ENCODE measurements around the gene SMARCAL1. TPM values are rescaled to one million over a fixed set of nuclear protein-coding genes. Genes with fewer than 3 reads are reported as not detected.

Gene SMARCAL1
- polyA plus RNA-seq, 1 donor from 2014 or later = 7.5 TPM

DNA sequence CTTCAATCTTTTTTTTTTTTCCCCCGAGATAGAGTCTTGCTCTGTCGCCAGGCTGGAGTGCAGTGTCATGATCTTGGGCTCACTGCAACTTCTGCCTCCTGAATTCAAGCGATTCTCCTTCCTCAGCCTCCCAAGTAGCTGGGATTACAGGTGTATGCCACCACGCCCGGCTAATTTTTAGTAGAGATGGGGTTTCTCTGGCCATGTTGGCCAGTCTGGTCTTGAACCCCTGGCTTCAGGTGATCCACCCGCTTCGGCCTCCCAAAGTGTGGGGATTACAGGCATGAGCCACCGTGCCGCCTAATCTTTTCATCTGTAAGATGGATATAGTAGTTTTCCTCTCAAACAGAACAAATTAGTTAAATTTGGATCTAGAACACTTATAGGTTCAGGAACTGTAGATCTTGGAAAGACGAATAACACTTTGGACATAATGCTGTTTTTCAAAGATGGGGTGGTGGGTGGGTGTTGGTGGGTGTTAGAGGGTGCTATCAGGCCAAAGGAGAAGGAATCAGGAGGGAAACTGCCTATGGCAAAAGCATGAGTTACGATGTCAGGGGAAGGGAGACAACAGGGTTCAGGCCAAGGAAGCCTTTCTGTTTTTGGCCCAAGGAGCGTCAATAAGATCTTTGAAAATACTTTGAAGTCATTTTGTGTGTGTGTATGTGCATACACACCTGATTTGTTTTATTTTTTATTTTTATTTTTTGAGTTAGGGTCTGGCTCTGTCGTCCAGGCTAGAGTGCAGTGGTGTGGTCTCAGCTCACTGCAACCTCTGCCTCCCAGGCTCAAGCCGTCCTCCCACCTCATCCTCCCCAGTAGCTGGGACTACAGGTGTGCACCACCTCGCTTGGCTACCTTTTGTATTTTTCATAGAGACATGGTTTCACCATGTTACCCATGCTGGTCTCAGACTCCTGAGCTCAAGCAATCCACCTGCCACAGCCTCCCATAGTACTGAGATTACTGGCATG, 93.1 kb downstream of the SMARCAL1 start:
- no peak overlapping the region for H3K9ac ChIP-seq (ENCODE audit: low read length)
- no peaks in the 10 kb centered on the region for H3F3A ChIP-seq (ENCODE audit: insufficient read depth, low read length, poor library complexity, severe bottlenecking)
- H3K27me3 ChIP-seq (ENCODE audit: insufficient read depth, low read depth, low read length) = no peaks in the 10 kb centered on the region
- no peak overlapping the region for H2AFZ ChIP-seq (ENCODE audit: low read depth, low read length)
- H3K9me2 ChIP-seq (ENCODE audit: insufficient read depth, low read length) = no peaks in the 10 kb centered on the region
- H3K4me2 ChIP-seq (ENCODE audit: low read length) = no peak overlapping the region
- H3K9me3 ChIP-seq (ENCODE audit: low read length) = no peaks in the 10 kb centered on the region
- H3K4me3 ChIP-seq (ENCODE audit: low read length) = no peak overlapping the region
- H4K20me1 ChIP-seq (ENCODE audit: insufficient read depth) = no peaks in the 10 kb centered on the region
- TF ChIP-seq RAD21 (conservative IDR thresholded peaks at IDR 0.05) = no peak
- TF ChIP-seq, protein P1, sequence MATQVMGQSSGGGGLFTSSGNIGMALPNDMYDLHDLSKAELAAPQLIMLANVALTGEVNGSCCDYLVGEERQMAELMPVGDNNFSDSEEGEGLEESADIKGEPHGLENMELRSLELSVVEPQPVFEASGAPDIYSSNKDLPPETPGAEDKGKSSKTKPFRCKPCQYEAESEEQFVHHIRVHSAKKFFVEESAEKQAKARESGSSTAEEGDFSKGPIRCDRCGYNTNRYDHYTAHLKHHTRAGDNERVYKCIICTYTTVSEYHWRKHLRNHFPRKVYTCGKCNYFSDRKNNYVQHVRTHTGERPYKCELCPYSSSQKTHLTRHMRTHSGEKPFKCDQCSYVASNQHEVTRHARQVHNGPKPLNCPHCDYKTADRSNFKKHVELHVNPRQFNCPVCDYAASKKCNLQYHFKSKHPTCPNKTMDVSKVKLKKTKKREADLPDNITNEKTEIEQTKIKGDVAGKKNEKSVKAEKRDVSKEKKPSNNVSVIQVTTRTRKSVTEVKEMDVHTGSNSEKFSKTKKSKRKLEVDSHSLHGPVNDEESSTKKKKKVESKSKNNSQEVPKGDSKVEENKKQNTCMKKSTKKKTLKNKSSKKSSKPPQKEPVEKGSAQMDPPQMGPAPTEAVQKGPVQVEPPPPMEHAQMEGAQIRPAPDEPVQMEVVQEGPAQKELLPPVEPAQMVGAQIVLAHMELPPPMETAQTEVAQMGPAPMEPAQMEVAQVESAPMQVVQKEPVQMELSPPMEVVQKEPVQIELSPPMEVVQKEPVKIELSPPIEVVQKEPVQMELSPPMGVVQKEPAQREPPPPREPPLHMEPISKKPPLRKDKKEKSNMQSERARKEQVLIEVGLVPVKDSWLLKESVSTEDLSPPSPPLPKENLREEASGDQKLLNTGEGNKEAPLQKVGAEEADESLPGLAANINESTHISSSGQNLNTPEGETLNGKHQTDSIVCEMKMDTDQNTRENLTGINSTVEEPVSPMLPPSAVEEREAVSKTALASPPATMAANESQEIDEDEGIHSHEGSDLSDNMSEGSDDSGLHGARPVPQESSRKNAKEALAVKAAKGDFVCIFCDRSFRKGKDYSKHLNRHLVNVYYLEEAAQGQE (IDR thresholded peaks at IDR 0.05; ENCODE audit: borderline replicate concordance) = no peak
- no peak for TF ChIP-seq EP300 (conservative IDR thresholded peaks at IDR 0.05; ENCODE audit: poor library complexity, severe bottlenecking)
- TF ChIP-seq TAF1 (IDR thresholded peaks at IDR 0.05; ENCODE audit: low read depth) = no peak
- TF ChIP-seq, protein P2, sequence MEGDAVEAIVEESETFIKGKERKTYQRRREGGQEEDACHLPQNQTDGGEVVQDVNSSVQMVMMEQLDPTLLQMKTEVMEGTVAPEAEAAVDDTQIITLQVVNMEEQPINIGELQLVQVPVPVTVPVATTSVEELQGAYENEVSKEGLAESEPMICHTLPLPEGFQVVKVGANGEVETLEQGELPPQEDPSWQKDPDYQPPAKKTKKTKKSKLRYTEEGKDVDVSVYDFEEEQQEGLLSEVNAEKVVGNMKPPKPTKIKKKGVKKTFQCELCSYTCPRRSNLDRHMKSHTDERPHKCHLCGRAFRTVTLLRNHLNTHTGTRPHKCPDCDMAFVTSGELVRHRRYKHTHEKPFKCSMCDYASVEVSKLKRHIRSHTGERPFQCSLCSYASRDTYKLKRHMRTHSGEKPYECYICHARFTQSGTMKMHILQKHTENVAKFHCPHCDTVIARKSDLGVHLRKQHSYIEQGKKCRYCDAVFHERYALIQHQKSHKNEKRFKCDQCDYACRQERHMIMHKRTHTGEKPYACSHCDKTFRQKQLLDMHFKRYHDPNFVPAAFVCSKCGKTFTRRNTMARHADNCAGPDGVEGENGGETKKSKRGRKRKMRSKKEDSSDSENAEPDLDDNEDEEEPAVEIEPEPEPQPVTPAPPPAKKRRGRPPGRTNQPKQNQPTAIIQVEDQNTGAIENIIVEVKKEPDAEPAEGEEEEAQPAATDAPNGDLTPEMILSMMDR (IDR thresholded peaks at IDR 0.05; ENCODE audit: poor library complexity, severe bottlenecking) = no peak
- no peak for TF ChIP-seq SMC3 (conservative IDR thresholded peaks at IDR 0.05; ENCODE audit: poor library complexity)
- peaks cover 1% of the 10 kb centered on the region for H3K79me2 ChIP-seq (replicated peaks; ENCODE audit: insufficient read depth, low read length)
- peaks cover under 1% of the 10 kb centered on the region for H3K36me3 ChIP-seq (ENCODE audit: insufficient read depth, low read length)
- no peak overlapping the region for H3K27ac ChIP-seq (ENCODE audit: low read length)

DNA sequence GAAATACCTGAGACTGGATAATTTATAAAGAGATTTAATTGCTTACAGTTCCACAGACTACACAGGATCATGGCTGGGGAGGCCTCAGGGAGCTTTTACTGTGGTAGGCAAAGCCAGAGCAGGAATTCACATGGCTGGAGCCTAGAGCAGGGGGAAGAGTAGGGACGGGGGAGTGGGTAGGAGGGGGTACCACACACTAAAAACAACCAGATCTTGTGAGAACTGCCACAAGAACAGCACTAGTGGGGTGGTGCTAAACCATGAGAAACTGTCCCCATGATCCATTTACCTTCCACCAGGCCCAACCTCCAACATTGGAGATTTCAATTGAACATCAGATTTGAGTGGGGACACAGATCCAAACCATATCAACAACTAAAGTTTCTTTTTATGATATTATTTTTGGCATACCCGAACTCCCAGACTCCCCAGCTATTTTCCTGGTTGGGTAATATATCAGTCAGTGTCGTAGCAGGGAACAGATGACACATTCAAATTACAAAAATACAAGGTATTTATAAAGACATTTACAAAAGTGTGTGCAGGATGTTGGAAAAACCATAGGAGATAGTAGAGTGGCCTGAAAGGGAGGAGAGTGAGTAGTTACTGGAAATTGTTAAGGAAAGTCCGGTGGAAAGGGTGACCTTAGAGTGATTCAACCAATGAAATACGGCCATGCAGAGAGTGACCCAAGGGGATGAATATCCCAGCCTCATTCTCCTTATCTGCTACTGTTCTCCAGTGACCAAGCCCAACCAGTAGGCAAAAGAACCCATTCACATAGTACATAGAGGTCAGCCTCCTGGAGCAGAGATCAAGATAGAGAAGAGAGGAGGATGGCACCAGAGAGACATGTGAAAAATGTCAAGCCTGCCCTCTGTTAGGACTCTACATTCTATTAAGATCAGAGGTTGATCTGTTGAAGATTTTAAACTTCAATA, 95.2 kb downstream of the SMARCAL1 start:
- no peak overlapping the region for H3K4me2 ChIP-seq (ENCODE audit: low read length)
- no peak overlapping the region for H3K4me3 ChIP-seq (ENCODE audit: low read length)
- no peaks in the 10 kb centered on the region for H3K79me2 ChIP-seq (replicated peaks; ENCODE audit: insufficient read depth, low read length)
- no peaks in the 10 kb centered on the region for H3F3A ChIP-seq (ENCODE audit: insufficient read depth, low read length, poor library complexity, severe bottlenecking)
- TF ChIP-seq EP300 (conservative IDR thresholded peaks at IDR 0.05; ENCODE audit: poor library complexity, severe bottlenecking) = no peak
- TF ChIP-seq POLR2AphosphoS5 (IDR thresholded peaks at IDR 0.05) = no peak
- TF ChIP-seq, protein P1 (IDR thresholded peaks at IDR 0.05; ENCODE audit: borderline replicate concordance) = no peak
- TF ChIP-seq MXI1 (conservative IDR thresholded peaks at IDR 0.05; ENCODE audit: poor library complexity, severe bottlenecking) = no peak
- TF ChIP-seq SMC3 (conservative IDR thresholded peaks at IDR 0.05; ENCODE audit: poor library complexity) = no peak
- TF ChIP-seq EZH2 (IDR thresholded peaks at IDR 0.05; ENCODE audit: borderline replicate concordance, insufficient read depth, low read length, poor library complexity, severe bottlenecking) = no peak
- no peak for TF ChIP-seq TAF1 (IDR thresholded peaks at IDR 0.05; ENCODE audit: low read depth)
- no peak for TF ChIP-seq RAD21 (conservative IDR thresholded peaks at IDR 0.05)
- TF ChIP-seq, protein P2 (IDR thresholded peaks at IDR 0.05; ENCODE audit: poor library complexity, severe bottlenecking) = no peak
- H3K9me2 ChIP-seq (ENCODE audit: insufficient read depth, low read length) = no peaks in the 10 kb centered on the region
- no peak overlapping the region for H3K27ac ChIP-seq (ENCODE audit: low read length)
- no peaks in the 10 kb centered on the region for H3K9me3 ChIP-seq (ENCODE audit: low read length)
- H3K36me3 ChIP-seq (ENCODE audit: insufficient read depth, low read length) = no peaks in the 10 kb centered on the region
- H3K27me3 ChIP-seq (ENCODE audit: insufficient read depth, low read depth, low read length) = no peaks in the 10 kb centered on the region
- no peaks in the 10 kb centered on the region for H4K20me1 ChIP-seq (ENCODE audit: insufficient read depth)
- no peak overlapping the region for H2AFZ ChIP-seq (ENCODE audit: low read depth, low read length)
- no peak overlapping the region for H3K9ac ChIP-seq (ENCODE audit: low read length)

All from neural cell (in vitro differentiated cells).